RWPE2 (cell line): ENCODE data around the gene SASH1.

Experiments used
- ATAC-seq: fragments of 200-7000 bp; cut with Tn5 transposase; 3 replicates; pipeline ENCODE4 v1.9.1; 2021; ENCODE audit warnings: low read depth
- DNase-seq: peaks from one replicate; pipeline ENCODE4 v3.0.0-alpha.2; 2020; ENCODE audit warnings: low spot score
- H3K27ac ChIP-seq: fragments of 450-650 bp; 2 replicates; pipeline ENCODE4 v1.5.1; 2017; ENCODE audit warnings: mild to moderate bottlenecking; ENCODE audit not compliant: poor library complexity, severe bottlenecking
- H3K27me3 ChIP-seq: fragments of 250-450 bp; sonication (Bioruptor Pico); 2 replicates; pipeline ENCODE4 v1.5.1; 2021; ENCODE audit warnings: mild to moderate bottlenecking, moderate library complexity; ENCODE audit not compliant: insufficient read depth, poor library complexity, severe bottlenecking
- H3K36me3 ChIP-seq: fragments of 250-450 bp; sonication (Bioruptor Pico); 2 replicates; pipeline ENCODE4 v1.5.1; 2020; ENCODE audit warnings: low read depth, mild to moderate bottlenecking, moderate library complexity
- H3K4me1 ChIP-seq: fragments of 250-450 bp; sonication (Bioruptor Pico); 2 replicates; pipeline ENCODE4 v1.5.1; 2021; ENCODE audit warnings: mild to moderate bottlenecking, moderate library complexity; ENCODE audit not compliant: insufficient read depth, poor library complexity, severe bottlenecking
- H3K4me3 ChIP-seq: fragments of 250-450 bp; sonication (Bioruptor Pico); 2 replicates; pipeline ENCODE4 v1.5.1; 2021; ENCODE audit warnings: mild to moderate bottlenecking, moderate library complexity; ENCODE audit not compliant: severe bottlenecking
- H3K9me3 ChIP-seq: fragments of 250-450 bp; sonication (Bioruptor Pico); 2 replicates; pipeline ENCODE4 v1.5.1; 2021; ENCODE audit warnings: mild to moderate bottlenecking, moderate library complexity; ENCODE audit not compliant: severe bottlenecking
- TF ChIP-seq, protein P1 (sequence below): fragments of 450-650 bp; IDR thresholded peaks from one replicate; pipeline ENCODE4 v1.5.1; 2017; ENCODE audit warnings: mild to moderate bottlenecking, moderate library complexity; ENCODE audit not compliant: poor library complexity, severe bottlenecking

The SASH1 gene

DNA sequence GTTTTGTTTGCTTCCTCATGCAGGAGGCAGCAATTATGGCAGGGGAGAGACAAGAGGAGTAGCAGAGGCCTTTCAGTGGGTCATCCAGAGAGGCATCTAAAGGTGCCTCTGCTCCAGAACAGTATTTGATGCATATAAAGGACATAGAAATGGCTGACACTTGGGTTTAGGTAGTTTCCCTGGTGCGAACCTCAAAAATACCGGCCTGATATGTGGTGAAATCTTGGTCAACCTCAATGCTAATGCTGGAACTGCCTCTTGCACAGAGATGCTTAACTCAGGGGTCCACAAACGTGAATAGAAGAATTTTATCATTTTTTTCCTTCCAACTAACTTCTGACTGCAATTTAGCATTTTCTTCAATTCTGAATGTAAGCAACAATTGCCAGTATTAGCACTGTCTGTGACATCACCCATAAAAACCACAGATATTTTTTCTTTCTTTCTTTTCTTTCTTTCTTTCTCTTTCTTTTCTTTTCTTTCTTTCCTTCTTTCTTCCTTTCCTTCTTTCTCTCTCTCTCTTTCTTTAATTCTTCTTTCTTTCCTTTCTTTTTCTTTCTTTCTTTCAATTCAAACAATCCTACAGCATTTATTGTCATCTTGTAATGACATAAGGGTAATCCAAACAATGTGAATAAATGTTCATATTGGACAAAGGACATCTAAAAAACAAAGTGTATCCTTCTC, 224.2 kb downstream of the SASH1 start:
- ATAC-seq = no peak
- Histone ChIP-seq H3K4me3 (no peak overlapping the region), H3K4me1 (peaks cover 10% of the 10 kb centered on the region), H3K9me3 (no peaks in the 10 kb centered on the region), H3K36me3 (no peaks in the 10 kb centered on the region), H3K27ac (peak overlapping the region; percentile 5), H3K27me3 (no peaks in the 10 kb centered on the region)
- TF ChIP-seq, protein P1, sequence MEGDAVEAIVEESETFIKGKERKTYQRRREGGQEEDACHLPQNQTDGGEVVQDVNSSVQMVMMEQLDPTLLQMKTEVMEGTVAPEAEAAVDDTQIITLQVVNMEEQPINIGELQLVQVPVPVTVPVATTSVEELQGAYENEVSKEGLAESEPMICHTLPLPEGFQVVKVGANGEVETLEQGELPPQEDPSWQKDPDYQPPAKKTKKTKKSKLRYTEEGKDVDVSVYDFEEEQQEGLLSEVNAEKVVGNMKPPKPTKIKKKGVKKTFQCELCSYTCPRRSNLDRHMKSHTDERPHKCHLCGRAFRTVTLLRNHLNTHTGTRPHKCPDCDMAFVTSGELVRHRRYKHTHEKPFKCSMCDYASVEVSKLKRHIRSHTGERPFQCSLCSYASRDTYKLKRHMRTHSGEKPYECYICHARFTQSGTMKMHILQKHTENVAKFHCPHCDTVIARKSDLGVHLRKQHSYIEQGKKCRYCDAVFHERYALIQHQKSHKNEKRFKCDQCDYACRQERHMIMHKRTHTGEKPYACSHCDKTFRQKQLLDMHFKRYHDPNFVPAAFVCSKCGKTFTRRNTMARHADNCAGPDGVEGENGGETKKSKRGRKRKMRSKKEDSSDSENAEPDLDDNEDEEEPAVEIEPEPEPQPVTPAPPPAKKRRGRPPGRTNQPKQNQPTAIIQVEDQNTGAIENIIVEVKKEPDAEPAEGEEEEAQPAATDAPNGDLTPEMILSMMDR = no peak
- no peak for DNase-seq

DNA sequence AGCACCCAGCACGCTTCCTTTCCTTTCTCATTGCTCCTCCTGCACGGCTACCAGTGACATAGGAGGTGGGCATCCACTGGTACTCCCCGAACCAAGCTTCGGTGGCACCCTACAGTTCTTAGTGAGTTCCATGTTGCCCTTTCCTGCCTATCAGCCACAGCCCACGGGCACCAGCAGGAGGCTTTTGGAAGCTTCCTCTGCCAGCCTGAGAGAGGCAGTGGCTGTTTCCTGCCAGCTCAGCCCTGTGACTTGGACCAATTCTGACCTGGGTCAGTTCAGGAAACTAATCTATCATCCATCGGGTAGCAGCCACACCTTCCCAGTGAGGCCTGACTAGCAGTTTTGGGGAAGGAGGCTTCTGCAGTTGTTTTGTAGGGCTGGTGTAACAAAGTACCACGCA, 227.8 kb downstream of the SASH1 start:
- no peak for ATAC-seq
- TF ChIP-seq, protein P1 = no peak

DNA sequence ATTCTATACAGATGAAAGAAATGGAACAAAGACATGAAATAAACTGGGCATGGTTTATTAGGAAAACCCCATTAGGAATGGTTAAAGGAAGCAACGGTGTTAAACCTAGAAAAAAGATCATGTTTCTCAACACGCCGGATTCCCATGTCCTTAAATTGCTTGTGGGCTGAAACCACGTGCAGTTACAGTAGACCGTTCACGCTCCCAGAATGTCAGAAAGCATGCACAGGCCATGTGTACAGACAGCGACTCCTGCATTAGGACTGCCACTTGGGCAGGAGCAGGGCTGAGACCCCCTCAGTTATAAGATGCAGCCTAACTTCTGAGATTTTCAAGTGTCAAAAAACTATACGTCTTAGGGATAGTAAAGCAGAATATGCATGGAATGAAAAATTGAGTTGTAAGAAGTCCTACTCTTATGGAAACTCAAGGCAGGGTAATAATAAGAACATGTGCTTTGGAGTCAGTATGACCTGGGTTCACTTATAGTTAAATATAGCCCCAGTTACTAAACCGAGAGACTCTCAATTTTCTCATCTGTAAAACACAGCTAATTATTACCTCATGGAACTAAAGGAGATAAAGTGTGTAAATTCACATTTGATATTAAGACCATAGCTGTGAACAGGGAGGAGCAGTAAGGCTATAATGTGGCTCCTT, 230.2 kb downstream of the SASH1 start:
- no peak overlapping the region for H3K27ac ChIP-seq
- no peaks in the 10 kb centered on the region for H3K4me1 ChIP-seq
- no peak for ATAC-seq
- no peak for DNase-seq
- no peak overlapping the region for H3K4me3 ChIP-seq
- H3K27me3 ChIP-seq = no peaks in the 10 kb centered on the region
- TF ChIP-seq, protein P1 = no peak
- H3K36me3 ChIP-seq = no peaks in the 10 kb centered on the region
- H3K9me3 ChIP-seq = no peaks in the 10 kb centered on the region

More for the DNA sequence above, 227.8 kb downstream of the SASH1 start:
- DNase-seq = no peak
- no peaks in the 10 kb centered on the region for H3K9me3 ChIP-seq
- no peak overlapping the region for H3K27ac ChIP-seq
- no peaks in the 10 kb centered on the region for H3K36me3 ChIP-seq
- H3K27me3 ChIP-seq = no peaks in the 10 kb centered on the region
- peaks cover 10% of the 10 kb centered on the region for H3K4me1 ChIP-seq
- H3K4me3 ChIP-seq = no peak overlapping the region

DNA sequence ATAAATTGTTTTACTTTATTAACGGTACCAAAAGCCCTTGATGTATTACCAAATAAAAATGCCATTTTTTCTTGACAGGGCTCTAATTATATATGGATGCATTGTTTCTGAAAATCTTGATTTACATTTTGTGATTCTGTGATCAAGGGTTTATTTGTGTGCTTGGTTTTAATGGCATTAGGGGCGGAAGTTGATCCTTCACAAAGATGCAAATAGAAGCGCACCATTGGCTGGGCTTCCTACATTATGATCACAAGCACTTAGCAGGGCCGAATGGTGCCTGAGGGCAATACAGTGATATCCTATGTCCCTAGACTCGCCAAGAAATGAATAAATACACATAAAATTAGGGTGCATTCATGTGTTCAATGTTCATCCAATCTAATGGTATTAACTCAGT, 231.3 kb downstream of the SASH1 start:
- ATAC-seq = no peak
- no peak for DNase-seq
- Histone ChIP-seq H3K4me1 (no peaks in the 10 kb centered on the region), H3K4me3 (no peak overlapping the region), H3K27ac (no peak overlapping the region), H3K27me3 (no peaks in the 10 kb centered on the region), H3K9me3 (no peaks in the 10 kb centered on the region), H3K36me3 (no peaks in the 10 kb centered on the region)
- TF ChIP-seq, protein P1 = no peak
